H1 (cell line): ENCODE results near the gene INVS. TPM values are rescaled to one million over a fixed set of nuclear protein-coding genes. Genes with fewer than 3 reads are reported as not detected.

ENCODE experiments used
- BACH1 ChIP-seq: IDR thresholded peaks from 2 replicates; pipeline ENCODE4 v1.6.1; 2012; ENCODE audit warnings: low read length, improper control_type of control experiment
- RXRA ChIP-seq: IDR thresholded peaks from 2 replicates; pipeline ENCODE4 v1.6.1; 2011; ENCODE audit warnings: low read depth, mild to moderate bottlenecking, low read length, moderate library complexity; ENCODE audit not compliant: insufficient read depth
- polyA plus RNA-seq, 7 experiments: library from polyadenylated mRNA; depleted of rRNA in 3 of 7; stranded (reverse) in 5 of 7; unstranded in 2 of 7; fragments of >200 nt in 5 of 7; fragments of 200-250 nt in 2 of 7; gene quantifications; 1 replicate in 5 of 7; 2 replicates in 1 of 7; 4 replicates in 1 of 7; pipeline versions ENCODE4 v1.2.1 to v1.2.3, GENCODE V29; 2011 to 2013; ENCODE audit warnings: missing spikeins in 2 of 7, mixed read lengths in 2 of 7
- total RNA-seq: library from RNA; stranded (reverse); fragmentation: NEBNext Ultra II Directional; extraction: Animal tissue kit (Norgen Biotek cat#: 25700); gene quantifications from 2 replicates; pipeline ENCODE4 v1.2.1, GENCODE V29; 2021

The INVS gene
- total and polyA plus RNA-seq, 2 of the 8 experiments (the other 6 are each of a cell fraction or from before 2014, with no cell fraction given): 4.1 to 6.9 TPM

- TF ChIP-seq RXRA (no peak), BACH1 (no peak)
Measured at GRCh38 chr9:100197553-100197952, 98.5 kb downstream of the INVS start (continued).
